GM21367 (cell line): ENCODE results near the gene ZFYVE27.

Experiments
- ATAC-seq: cut with Tn5 transposase; IDR thresholded peaks from one replicate; pipeline ENCODE4 v1.9.1; 2021; ENCODE audit not compliant: unreplicated experiment

The ZFYVE27 gene

DNA sequence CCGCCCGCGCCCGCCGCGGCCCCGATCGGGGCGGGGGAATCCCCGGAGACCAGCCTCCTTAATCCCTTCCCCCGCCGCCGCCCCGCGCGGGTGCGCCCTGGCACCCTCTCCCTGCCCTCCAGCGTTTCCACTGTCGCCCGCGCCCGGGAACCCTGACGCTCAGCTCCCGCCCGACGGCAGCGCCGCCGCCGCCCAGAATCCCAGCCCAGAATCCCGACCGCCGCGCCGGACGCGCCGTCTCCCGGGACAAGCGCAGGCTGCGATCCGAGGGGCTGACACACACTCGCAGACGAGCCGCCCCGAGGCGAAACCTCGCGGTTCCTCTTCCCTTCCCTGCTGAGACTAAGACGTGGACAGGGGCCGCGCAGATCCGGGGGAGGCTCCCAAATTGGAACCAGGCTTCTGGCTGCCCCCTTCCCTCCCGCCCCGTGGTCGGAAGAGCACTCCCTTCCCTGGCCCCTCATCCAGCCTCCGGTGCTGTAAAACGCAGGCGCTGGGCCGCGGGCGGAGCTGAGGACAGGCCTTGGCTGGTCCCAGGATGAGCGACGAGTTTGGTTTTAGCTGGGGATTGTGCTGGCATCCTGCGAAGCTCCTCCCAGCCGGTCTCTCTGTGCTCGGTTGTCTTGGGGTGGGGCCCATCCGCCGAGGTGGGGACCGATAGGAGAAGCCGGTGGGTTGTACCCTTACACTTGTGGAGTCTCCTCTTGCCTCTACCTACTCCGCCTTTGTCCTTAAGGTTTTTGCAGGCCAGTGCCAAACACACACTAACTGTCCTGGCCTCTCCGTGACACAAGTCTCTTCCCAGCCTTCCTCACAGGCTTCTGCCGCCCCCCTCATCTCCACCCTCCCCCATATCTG lies 22.3 kb upstream of the ZFYVE27 start:
- peak; percentile 34 for ATAC-seq

GRCh38 chr10:97715259-97715874 lies 21.6 kb upstream of the ZFYVE27 start:
- ATAC-seq, result no peak

- ATAC-seq, result no peak
Observed at GRCh38 chr10:97717627-97718026, 19.3 kb upstream of the ZFYVE27 start.

GRCh38 chr10:97718178-97718577 lies 18.8 kb upstream of the ZFYVE27 start:
- no peak for ATAC-seq

DNA sequence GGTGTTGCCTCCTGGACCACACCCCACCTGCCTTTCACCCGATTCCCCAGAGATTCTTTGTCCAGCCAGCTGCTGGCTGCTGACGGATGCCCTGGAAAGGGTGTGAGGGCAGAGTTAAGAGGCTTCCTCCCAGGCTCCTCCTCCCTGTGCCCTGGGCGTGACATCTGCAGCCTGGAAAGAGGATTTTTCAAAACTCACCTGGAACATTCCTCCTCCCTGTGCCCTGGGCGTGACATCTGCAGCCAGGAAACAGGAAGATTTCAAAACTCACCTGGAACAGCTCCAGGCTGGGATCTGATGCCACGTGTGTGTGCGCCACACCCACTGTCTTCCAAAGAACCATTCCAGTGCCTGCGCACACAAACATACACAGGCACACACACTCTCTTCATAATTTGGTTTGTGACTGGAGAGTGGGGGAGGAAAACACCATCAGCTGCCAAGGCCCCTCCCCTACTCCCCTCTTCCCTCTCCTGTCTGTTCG lies 18.2 kb upstream of the ZFYVE27 start:
- no peak for ATAC-seq

DNA sequence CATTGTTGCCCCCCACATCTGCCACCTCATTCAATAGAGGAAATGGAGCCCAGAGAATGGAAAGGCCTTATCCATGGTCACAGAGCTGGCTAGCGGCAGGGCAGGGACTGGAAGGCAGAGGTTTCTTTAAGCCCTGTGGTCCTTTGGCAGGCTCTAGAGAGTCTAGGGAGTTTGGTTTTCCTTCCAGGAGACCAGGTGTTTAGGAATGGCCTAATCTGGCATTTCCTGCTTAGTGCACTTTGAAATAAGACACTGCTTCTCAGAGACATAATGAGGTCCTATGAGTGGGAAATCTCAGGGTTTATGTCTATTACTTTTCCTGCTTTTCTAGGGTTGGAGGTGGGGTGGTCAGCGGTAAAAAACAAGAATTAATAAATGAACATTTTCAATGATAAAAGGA lies 17.3 kb upstream of the ZFYVE27 start:
- ATAC-seq, result no peak

- ATAC-seq, result no peak
Observed at GRCh38 chr10:97721871-97722780, 14.8 kb upstream of the ZFYVE27 start.

DNA sequence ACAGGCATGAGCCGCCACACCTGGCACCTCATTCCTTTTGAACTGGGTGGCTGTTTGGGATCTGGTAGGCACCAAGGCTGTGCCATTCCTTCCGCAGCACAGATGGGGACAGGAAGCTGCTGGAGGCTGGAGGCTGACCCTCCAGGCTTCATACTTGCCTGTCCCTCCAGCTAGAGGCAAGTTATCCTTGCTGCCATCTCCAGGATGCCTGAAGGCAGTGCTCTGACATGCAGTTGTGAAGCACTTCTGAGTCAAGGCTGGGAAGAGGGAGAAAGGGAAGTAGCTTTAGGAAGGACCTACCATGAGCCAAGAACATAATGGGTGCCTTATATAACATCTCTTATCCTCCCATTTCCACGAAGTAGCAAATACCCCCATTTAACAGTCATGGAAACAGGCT lies 13.9 kb upstream of the ZFYVE27 start:
- ATAC-seq, result no peak

GRCh38 chr10:97724341-97724941 lies 12.5 kb upstream of the ZFYVE27 start:
- no peak for ATAC-seq

- no peak for ATAC-seq
Observed at GRCh38 chr10:97726636-97727178, 10.2 kb upstream of the ZFYVE27 start.

DNA sequence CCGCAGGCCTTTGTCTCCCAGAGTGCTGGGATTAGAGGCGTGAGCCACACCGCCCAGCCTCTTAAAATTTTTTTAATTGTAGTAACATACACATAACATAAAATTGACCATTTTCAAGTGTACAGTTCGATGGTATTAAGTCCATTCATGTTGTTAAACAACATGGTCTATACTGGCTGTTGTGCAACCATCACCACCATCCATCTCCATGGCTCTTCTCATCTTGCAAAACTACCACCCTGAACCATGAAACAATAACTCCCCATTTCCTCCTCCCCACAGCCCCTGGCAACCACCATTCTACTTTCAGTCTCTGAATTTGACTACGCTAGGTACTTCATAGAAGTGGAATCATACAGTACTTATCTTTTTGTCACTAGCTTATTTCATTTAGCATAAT lies 7.9 kb upstream of the ZFYVE27 start:
- no peak for ATAC-seq

GRCh38 chr10:97731346-97732051 lies 5.4 kb upstream of the ZFYVE27 start:
- ATAC-seq, result no peak

GRCh38 chr10:97732052-97732359 lies 4.9 kb upstream of the ZFYVE27 start:
- ATAC-seq, result no peak

DNA sequence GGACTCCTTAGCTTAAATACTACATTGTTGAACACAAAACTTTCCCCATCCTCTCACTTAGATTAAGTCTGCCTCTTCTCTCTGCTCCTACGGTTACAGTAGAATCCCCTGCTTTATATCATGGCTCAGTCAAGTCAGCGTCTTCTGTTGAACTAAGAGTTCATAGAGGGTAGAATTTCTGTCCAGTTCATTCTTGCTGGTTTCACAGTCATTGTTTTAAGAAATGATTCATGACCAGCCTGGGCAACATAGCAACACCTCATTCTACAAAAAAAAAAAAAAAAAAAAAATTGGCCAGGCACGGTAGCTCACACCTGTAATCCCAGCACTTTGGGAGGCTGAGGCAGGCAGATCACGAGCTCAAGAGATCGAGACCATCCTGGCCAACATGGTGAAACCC lies 3.7 kb upstream of the ZFYVE27 start:
- no peak for ATAC-seq

DNA sequence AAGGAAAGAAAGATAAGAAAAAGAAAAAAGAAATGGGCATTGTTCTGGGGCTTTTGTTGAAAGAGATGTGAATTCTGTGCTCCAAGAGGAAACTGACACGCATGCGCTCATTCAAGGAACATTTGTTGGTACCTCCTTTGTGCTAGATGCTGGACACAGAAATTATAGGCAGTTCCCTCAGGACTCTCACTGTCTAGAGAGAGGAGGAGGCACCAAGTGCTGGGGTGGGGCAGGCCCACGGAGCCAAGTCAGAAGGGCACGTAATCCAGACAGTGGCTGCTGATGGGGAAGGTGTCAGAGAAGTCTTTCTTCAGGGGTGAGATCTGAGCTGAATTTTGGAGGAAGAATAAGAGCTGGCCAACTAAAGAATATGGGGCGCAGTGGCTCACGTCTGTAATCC lies 2.9 kb upstream of the ZFYVE27 start:
- ATAC-seq, result no peak

GRCh38 chr10:97736403-97736901 lies 476 bp upstream of the ZFYVE27 start:
- ATAC-seq, result peak; percentile 4

DNA sequence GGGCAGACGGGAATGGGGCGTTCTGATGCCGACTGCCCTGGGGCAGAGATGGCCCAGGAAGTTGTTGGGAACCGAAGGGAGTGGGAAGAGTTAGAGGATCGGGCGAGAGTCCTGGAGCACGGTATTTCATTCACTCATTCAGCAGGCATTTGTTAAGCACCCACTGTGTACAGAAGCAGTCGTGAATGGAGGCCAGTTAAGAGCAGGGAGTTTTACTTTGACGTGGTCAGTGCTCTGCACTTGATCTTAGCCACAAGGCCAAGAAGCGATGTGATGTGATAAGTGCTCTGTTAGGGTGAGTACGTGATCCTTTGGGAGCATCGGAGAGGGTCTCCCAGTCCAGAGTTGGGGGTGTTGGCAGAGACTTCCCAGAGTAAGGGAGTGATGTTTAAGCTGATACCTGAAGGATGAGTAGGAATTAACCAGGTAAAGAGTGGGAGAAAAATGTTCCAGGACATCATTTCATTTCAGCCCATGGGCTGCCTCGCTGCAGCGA lies 890 bp downstream of the ZFYVE27 start:
- ATAC-seq, result peak; percentile 6

DNA sequence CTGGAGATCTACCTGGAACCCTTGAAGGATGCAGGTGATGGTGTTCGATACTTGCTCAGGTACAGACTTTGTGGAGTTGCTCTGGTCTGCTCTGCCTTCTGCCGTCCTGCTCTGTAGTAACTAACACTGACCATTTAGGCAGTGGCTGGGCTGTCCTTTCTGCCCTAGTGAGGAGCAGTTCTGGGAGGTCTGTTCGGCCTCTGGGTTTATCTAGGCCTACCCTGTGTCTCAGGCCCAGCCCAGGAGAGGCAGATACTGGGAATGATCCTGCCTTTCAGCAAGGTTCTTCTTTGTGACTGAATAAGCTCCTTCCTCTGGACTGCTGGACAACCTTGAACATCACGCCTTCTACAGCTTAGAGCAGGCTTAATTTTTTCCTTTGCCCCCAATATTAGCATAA lies 1.7 kb downstream of the ZFYVE27 start:
- no peak for ATAC-seq

DNA sequence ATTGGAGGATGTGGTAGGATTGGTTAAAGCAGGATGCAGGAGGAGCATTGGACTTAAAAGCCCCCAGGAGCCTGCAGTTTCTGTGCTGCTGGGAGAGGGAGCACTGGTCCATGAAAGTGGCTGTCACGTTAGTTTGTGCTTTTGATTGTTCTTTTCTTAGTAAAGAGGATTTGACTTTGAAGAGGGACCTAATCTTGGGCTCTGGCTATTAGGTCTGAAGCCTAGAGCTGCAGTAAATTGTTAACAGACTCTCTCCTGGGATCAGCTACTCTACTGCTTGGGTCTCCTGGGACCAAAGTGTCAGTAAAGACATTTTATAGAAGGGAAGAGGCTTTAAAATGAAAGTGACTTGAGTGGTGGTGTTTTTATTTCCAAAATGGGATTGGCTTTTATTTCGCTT lies 3.7 kb downstream of the ZFYVE27 start:
- no peak for ATAC-seq
